Measurements from ENCODE around the gene ECHDC1. TPM values are rescaled to one million over a fixed set of nuclear protein-coding genes. Genes with fewer than 3 reads are reported as not detected.
"Not testable (repeated sequence)": the region's sequence is repeated elsewhere in the genome, so short reads cannot be mapped to it uniquely, and the experiment has no call there.

ECHDC1 gene, protein sequence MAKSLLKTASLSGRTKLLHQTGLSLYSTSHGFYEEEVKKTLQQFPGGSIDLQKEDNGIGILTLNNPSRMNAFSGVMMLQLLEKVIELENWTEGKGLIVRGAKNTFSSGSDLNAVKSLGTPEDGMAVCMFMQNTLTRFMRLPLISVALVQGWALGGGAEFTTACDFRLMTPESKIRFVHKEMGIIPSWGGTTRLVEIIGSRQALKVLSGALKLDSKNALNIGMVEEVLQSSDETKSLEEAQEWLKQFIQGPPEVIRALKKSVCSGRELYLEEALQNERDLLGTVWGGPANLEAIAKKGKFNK
- 47.3 and 64.5 TPM in 2 replicates for total RNA-seq

DNA sequence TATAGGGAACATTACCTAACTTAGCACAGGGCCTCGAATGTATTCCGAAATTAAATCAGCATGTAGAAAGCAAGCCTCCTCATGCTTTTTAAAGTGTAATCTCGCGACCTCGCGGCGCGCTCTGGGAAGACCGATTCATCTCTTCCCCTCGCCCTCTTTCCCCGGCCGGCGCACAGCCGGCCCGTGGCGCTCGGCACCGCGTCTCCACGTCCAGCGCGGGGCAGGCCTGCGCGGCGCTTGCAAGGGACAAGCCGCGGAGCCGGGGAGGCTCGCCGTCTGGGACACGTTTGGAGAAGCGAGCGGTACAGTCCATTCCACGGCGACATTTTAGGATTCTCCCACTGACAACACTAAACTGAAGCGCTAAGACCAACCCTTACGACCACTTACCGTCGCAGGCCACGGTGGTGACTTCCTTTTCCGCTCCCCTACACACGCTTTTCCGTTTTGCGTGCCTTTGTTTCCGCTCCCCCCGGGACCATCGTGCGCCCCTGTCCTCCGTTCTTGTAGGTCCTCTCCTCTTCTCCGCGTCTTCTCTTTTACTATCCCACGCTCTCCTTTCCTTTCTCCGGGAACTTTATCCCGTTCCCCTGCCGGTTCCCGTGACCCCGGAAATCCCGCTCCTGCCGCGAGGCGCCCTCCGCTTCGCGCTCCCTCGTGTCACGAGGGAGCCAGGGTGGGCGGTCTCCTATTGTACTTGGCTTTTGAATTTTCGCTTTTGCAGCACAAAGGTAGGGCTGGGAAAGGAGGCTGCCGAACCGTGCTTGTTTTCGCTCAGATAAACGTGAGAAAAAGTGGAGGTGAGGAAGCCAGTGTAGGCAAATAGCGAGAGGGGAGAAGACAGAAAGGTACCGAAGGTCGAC lies at the start of gene ECHDC1:
Gene ECHDC1, minus strand, starts transcription at position 664 of the 863 bp plus-strand sequence. CDS start 12,581 bp downstream, outside the sequence.
- DNase-seq, result peak; percentile 77

DNA sequence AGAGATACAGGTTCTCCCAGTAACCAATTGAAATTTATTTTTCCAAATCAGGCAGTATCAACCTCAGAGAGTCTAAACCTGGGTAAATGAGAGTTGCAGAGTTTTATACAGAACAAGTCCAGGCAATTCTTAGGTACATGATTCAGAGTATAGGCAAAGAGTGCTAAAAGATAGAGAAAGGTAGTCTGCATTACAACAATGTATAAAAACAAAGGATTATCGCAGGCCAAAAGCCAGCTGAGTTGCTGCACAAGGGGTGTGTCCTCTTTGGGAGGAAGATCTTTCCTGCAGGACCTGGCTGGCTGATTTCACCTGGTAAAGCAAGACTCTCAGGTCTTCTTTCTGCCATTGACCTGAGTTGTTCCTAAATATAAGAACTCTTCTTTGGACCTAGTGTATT lies 48.9 kb upstream of the ECHDC1 start:
- DNase-seq, result no peak

DNA sequence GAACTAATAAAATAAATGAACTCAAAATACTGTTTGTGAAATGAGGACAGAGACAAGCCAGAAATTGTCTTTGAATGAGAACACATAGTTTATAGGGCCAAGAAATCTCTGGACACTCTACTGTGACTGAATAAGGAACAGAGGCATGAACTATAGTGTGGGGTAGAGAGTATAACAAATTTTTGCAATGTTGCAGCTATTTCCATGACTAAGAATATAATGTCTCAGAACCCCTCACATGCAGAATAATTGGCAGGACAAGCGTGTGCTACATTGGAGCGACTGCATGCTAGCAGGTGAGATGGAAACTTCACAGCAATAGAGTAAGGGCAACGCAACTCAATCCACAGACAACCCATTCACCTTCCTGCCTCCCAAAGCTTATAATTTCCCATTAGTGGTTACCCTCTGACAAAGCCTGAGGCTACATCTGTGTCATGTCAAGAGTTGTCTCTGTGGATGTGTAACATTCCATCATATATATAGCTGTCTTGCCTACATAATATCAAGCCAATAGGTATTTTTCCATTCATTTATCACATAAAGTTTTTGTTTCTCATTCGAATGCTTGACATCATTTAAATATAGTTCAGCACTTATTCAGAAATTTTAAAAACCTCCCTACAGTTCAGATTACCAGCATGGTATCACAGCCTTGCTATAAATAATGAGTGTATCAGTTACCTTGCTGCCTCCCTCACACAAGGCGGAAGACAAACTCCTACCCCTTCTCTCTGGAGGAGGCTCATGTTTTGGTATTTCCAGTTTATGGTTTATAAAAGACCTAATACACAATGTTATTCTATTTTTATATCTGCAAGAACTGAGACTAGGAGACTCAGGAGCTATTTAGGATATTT lies 47.9 kb upstream of the ECHDC1 start:
- DNase-seq, result no peak

DNA sequence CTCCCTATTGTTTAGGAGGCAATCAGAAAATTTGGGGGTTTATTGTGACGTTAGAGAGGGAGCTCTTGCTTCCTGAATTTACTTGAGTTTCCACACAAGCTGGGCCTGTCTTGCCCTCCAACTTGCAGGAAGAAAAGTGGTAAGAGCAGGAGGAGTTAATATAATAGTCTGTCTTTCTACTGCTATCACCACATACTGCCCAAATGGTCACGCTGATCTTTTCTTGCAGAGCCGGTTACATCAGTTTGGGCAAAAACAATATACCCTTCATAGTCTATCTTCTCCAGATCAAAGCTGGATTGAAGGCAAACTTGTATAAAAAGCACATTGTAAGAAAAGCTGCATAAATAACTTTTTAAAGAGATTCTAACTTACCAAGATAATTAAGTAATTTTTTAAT lies 46.3 kb upstream of the ECHDC1 start:
- no peak for DNase-seq

DNA sequence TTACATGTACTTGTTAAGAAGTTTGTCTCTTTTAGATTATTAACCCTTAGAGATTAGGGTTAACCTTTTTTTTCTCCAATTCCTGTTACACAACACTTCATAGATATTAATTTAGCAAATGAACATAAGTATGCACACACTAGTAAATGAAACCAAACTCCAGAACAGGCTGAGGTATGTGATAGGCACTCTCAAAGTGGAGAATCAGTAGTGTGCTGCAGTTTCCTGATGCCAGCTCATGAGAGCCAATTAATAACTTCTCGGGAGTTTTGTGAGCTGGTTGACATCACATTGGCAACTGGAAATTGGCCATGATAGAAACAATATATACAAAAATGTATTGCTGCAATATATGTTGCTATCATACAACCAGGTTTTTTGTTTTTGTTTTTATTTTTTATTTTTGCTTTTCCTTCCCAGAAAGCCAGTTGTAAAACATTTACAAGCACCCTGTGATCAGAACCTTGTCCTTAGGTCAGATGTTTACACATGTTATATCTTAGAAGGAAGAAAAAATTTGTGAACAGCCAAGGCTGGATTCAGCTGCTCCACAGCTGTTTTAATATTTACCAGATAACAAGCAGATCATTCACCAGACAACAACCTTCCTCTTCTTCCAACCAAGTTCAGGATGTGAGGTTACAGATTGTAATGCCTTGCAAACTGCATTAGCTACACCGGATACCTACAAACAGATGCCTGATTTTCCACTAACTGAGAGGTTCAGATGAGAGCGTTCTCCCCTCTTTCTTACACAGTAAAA lies 42.4 kb upstream of the ECHDC1 start:
- DNase-seq, result no peak

DNA sequence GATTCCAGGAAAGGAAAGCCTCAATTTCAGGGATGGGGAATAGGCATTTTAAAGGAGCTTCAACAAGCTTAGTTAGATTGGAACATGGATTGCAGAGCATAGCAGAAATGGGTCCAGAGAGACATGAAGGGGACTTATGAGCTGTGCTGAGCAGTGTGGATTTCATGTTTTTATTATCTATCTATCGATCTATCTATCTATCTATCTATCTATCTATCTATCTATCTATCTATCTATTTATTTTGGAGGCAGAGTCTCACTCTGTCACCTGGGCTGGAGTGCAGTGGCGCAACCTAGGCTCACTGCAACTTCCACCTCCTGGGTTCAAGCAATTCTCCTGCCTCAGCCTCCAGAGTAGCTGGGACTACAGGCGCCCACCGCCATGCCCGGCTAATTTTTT lies 41.4 kb upstream of the ECHDC1 start:
- not testable (repeated sequence) for DNase-seq

DNA sequence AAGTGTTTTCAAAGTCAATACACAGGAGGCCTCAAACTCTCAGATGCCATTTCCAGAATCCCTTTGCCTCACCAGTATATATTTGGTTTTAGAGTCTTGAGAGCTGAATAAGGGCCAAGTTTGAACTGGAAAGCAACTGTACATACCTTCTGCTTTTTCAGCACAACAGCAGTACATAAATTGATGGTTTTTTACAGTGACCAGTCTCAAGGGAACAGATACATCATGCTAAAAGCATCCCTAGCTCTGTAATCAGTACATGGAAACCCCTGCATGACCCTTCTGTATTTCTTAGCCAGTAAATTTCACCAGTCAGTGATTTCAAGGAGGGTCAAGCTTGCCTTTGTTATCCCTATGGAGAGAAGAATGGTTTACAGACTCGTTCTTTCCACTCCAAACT lies 40.6 kb upstream of the ECHDC1 start:
- DNase-seq, result no peak

DNA sequence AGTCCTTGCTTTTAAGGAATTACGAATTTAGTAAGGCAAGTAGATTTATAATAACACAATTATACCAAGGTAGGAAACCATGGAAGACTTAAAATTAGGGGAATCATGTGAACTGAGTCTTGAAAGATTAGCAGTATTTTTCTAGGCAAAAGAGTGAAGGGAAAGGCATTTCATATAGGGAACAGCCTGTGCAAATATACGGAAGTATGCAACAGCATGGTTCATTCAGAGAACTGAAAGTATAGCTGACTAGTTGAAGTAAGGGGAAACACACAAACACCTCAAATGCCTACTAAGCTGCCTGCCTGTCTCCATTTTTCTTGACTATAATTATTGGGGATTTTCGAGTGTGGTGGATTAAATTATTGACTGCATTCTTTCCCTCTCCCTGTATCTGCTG lies 39.0 kb upstream of the ECHDC1 start:
- no peak for DNase-seq

DNA sequence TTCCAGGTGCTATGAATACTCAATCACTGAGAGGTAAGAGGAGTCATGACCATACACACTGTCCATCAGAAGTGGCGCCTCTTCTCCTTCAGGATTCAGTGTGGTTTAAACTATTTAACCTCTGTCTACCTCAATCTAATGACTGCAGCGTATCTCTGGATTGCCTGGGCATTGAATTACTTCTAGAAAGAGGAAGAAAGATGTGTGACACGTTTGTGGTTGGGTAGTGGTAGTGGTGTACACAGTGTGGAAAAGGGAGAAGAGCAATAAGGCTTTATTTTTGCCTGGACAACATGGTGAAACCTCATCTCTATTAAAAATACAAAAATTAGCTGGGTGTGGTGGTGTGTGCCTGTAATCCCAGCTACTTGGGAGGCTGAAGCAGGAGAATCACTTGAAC lies 38.0 kb upstream of the ECHDC1 start:
- DNase-seq, result no peak

DNA sequence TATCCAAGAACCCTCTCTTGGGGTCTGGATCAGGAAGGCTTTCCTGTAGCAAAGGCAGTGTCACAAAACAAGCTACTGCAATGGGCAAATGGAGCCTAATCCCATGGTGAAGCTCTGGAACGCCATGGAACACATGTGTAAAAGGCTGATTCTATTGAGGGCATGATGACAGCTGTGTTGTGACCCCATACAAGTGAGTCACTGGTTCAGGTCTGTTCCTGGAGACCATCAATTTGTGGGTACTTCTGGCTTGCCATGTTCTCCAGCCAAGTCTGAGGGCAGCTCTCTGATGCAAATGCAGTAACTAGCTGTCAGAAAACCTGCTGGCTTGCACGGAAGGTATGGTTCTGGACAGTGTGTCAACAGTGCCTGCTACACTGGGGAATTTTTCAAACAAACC lies 33.3 kb upstream of the ECHDC1 start:
- no peak for DNase-seq

DNA sequence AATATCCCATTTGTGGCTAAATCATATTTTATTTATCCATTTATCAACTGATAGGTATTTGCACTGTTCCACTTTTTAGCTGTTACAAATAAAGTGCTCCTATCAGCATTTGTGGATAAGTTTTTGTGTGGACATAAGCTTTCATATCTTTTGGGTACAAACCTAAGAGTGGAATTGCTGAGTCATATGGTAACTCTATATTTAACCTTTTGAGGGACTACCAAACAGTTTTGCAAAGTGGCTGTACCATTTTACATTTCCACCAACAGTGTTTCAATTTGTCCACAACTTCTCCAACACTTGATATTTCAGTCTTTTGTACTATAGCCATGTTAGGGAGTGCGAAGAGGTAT lies 23.6 kb upstream of the ECHDC1 start:
- DNase-seq, result no peak

DNA sequence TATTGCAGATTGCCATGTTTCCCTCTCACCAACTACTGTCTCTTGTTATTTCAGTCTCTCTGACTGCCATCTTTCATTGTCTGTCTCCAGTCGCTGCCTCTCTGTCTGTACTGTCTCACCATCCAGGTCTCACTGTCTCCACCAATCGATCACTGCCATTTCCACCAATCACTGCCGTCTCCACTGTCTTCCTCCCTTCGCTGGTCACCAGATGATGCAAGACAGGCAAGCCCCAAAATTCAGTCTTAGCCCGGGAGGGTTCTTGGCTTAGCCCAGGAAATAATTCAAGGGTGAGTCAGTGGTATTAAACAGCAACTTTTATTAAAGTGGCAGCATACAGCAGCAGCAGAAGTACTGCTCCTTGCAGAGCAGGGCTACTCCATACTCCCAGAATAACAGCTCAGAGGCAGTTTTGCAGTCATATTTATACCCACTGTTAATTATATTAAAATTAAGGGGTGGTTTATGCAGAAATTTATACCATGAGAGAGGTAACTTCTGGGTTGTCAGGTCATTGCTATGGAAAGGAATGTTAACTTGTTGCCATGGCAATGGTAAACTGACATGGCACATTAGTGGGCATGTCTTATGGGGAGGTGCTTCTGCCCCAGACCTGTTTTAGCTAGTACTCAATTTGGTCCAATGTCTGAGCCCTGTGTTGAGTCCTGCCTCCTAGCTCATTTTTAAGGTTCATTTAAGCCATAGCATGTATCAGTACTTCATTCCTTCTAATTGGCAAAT lies 23.0 kb upstream of the ECHDC1 start:
- DNase-seq, result peak; percentile 56

DNA sequence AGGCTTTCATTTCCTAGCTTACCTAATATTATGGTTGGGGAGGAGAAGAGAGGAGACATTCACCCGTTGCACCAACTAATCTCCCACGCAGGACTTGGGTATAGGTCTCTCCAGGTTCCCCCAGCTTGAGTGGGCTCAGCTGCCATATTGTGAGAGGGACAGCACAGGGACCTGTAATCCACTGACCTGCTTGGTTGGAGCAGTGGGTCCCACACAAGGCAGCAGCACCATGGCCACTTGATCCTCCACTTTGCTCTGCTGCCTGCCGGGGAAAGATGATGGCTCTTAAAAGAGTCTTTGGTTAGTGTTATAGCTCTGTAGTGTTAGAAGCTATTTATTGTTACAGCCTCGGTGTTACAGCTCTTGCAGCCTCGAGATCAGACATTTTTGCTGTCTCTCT lies 22.5 kb upstream of the ECHDC1 start:
- DNase-seq, result no peak

DNA sequence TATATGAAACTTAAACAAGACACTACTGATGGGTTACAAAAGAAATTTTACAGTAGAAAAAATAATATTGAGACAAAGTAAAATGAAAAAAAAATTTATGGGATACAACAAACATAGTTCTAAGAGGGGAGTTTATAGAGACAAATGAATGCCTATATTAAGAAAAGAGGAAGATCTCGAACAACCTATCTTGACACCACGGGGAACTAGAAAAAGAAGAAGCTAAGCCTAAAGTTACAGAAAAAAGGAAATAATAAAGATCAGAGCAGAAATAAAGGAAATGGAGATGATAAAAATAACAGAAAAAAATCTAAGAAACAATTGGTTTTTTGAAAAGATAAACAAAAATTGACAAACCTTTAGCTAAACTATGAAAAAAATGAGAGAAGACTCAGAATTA lies 9.1 kb upstream of the ECHDC1 start:
- DNase-seq, result no peak

DNA sequence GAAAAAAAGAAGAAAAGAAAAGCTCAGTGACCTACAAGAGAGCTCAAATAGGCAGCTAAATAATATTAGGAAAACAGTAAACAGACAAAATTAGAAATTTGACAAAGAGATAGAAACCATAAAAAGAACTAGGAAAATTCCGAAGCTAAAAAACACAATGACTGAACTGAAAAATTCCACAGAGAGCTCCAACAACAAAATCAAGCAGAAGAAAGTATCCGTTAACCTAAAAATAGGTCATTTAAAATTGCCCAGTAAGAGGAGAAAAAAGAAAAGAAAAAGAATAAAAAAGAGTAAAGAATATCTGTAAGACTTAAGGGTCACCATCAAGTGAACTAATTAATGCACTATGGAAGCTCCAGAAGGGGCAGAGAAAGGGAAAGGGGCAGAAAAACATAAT lies 6.6 kb upstream of the ECHDC1 start:
- no peak for DNase-seq

DNA sequence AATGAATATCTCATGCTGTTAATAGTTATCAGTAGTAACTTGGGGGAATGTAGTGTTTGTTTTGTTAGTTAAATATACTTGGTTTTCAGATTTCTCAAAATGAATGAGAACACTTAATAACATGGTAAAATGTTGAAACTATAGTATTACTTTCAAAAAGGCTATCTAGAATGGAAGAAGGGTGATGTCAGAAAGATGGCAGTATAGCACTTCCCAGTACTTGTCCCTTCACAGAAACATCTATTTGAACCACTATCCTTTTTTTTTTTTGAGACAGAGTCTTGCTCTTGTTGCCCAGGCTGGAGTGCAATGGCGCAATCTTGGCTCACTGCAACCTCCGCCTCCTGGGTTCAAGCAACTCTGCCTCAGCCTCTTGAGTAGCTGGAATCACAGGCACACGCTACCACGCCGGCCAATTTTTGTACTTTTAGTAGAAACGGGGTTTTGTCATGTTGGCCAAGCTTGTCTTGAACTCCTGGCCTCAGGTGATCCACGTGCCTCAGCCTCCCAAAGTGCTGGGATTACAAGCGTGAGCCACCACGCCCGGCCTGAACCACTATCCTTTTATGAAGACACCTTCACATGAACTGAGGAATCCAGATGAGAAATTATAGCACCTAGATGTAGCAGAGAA lies 4.7 kb upstream of the ECHDC1 start:
- DNase-seq, result no peak

DNA sequence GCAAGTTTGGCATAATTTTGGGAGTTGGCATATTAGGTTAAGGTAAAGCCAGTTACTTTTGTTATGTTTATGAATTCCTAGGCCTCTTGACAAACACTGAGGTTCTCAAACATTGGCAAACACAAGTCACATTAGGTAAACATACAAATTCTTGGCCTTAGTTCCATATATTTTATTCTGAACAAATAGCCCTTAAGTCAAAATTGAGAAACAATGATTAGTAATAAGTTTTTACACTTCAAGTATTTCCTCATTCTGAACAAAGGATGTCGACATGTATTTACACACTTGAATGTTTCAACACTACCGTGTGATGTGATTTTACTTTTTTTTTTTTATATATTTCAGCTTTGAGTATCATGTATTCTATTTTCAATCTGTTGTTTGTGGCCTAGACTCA lies 3.8 kb upstream of the ECHDC1 start:
- no peak for DNase-seq

DNA sequence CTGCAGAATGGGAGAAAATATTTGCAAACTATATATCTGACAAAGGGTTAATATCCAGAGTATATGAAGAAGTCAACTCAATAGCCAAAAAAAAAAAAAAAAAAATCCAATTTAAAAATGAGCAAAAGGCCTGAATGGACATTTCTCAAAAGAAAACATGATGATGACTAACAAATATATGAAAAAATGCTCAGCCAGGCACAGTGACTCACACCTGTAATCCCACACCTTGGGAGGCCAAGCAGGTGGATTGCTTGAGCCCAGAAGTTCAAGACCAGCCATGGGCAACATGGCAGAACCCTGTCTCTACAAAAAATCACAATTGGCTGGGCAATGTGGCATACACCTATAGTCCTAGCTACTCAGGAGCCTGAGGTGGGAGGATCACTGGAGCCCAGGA lies 2.1 kb upstream of the ECHDC1 start:
- no peak for DNase-seq

DNA sequence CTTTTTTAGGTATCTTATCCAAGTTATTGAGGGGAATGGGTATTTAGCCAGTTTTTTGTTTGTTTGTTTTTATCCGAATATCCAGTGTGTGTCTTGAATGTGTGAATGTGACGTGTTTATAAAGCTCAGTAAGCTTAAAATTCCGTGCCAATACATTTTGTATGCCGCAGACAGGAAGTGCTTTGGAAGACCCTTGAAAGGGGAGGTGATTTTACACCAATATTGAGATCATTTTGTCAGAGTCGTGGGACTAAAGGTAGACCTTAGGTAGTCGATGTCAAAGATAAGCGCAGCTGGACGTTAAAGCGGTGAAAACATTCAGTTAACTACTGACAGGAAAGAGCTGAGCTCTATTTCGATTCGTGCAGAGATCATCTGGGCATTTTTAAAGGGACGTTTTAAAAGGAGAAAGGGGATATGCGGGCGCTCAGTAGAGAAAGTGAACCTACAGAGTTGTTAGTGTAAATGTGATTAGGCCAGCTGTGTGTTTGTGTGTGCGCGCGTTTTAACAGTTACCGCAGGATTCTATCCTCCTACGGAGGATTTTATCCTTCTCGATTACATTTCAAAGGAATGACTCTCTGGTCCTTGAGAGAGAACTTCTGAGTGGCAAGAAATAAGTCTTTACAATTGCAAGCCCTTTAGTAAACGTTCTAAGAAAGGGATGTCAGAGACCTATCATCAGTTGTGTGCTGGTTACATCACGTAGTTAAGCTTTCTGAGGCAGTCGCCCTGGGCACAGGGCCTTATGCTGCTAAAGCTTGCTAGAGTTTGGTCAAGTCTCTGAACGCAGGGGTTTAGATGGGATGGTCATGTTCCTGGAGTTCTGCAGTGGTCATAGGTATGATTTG lies 625 bp upstream of the ECHDC1 start:
- DNase-seq, result peak; percentile 48

DNA sequence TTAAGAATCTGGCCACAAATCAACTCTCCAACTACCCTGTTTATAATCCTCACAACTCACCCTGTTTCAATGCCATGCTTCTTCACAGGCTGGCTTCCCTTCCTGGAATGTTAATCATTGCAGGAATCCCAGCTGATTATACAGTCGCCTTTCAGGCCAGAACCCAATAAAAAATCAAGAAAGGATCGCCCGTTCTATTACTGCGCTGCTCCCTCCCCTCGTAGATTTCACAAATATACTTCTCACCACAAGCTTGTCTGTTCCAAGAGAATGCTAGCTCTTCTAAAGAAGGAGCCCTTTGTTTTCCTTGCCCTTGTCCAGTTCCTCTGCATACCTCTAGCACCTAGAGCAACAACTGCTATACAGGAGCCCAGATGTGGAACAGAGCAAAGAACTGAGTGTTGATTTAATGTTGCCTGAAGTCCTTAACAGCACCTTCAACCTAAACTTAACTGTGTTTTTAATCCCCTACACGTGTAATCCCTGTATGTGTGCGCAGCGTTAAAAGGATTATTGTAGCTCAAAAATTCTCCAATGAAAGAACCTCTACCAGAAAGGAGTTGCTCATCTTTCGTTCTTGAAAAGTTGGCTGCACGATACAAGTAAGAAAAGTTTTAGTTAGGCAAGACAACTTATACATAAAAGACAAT lies 988 bp downstream of the ECHDC1 start:
- DNase-seq, result peak; percentile 40
